DND-41 (cell line): ENCODE results near the gene ZC3H13.

Experiments used
- CTCF ChIP-seq: IDR thresholded peaks from 2 replicates; pipeline ENCODE4 v1.5.1; 2012; ENCODE audit warnings: borderline replicate concordance, low read length, moderate library complexity, mild to moderate bottlenecking; ENCODE audit not compliant: poor library complexity, severe bottlenecking; ENCODE audit errors: extremely low read depth
- EZH2 ChIP-seq: IDR thresholded peaks from 3 replicates; pipeline ENCODE4 v1.6.1; 2012; ENCODE audit warnings: borderline replicate concordance, low read depth, mild to moderate bottlenecking, moderate library complexity, low read length, inconsistent platforms; ENCODE audit not compliant: severe bottlenecking

- TF ChIP-seq CTCF (no peak), EZH2 (no peak)
These were observed 120.4 kb downstream of the ZC3H13 start for GRCh38 chr13:45932172-45932571.
